ENCODE data around the gene CORO2A.

GRCh38 chr9:98084396-98084795 is 108.0 kb downstream of the CORO2A start:
- no peak for TF ChIP-seq CTCF (IDR thresholded peaks at IDR 0.05)
- TF ChIP-seq POLR2A (IDR thresholded peaks at IDR 0.05): no peak

All from prostate gland (tissue), 2 donors.